ENCODE measurements around the gene CISD2. TPM values are rescaled to one million over a fixed set of nuclear protein-coding genes. Genes with fewer than 3 reads are reported as not detected.

CISD2 gene
- total and polyA plus RNA-seq, 7 donors, result 6.2 to 19.3 (median 12.0) TPM

GRCh38 chr4:102832105-102832504 is 36.7 kb upstream of the CISD2 start:
- intact Hi-C loops (cut with DNase I), result no loop called here
- Histone ChIP-seq H3K4me3 (no peak overlapping the region), H3K27me3 (ENCODE audit: insufficient read depth in 3 of 3, low read length in 2 of 3) (no peaks in the 10 kb centered on the region), H3K9me3 (no peaks in the 10 kb centered on the region), H3K4me1 (peaks cover 22% of the 10 kb centered on the region), H3K36me3 (ENCODE audit: insufficient read depth in 1 of 2, low read depth in 1 of 2) (no peaks in the 10 kb centered on the region), H3K27ac (no peak overlapping the region)
- DNase-seq (no peak), ATAC-seq (no peak)
- WGBS, 3 donors, result 94 to 96% (median 94%) methylated on average over 4 of the region's 4 CpGs
- no peak for TF ChIP-seq CTCF (IDR thresholded peaks at IDR 0.05)

GRCh38 chr4:102832667-102833066 is 36.1 kb upstream of the CISD2 start:
- ATAC-seq, result no peak
- H3K27me3 ChIP-seq (ENCODE audit: insufficient read depth in 3 of 3, low read length in 2 of 3), result no peaks in the 10 kb centered on the region
- intact Hi-C loops (cut with DNase I), result no loop called here
- H3K36me3 ChIP-seq (ENCODE audit: insufficient read depth in 1 of 2, low read depth in 1 of 2), result no peaks in the 10 kb centered on the region
- H3K27ac ChIP-seq, result no peak overlapping the region
- 89 to 95% (median 95%) methylated on average over 1 of the region's 1 CpG for WGBS, 3 donors
- TF ChIP-seq CTCF (IDR thresholded peaks at IDR 0.05), result no peak
- H3K4me3 ChIP-seq, result no peak overlapping the region
- H3K9me3 ChIP-seq, result no peaks in the 10 kb centered on the region
- DNase-seq, result no peak
- peaks cover 22% of the 10 kb centered on the region for H3K4me1 ChIP-seq

- Histone ChIP-seq H3K36me3 (ENCODE audit: insufficient read depth in 1 of 2, low read depth in 1 of 2) (no peaks in the 10 kb centered on the region), H3K4me3 (no peak overlapping the region), H3K27ac (no peak overlapping the region), H3K27me3 (ENCODE audit: insufficient read depth in 3 of 3, low read length in 2 of 3) (no peaks in the 10 kb centered on the region), H3K9me3 (no peaks in the 10 kb centered on the region), H3K4me1 (peaks cover 4% of the 10 kb centered on the region)
- 95 to 100% (median 99%) methylated on average over 1 of the region's 1 CpG for WGBS, 3 donors
- no peak for ATAC-seq
- intact Hi-C loops (cut with DNase I), result no loop called here
- no peak for TF ChIP-seq CTCF (IDR thresholded peaks at IDR 0.05)
- no peak for DNase-seq
These were observed 32.2 kb upstream of the CISD2 start for GRCh38 chr4:102836596-102836995.

DNA sequence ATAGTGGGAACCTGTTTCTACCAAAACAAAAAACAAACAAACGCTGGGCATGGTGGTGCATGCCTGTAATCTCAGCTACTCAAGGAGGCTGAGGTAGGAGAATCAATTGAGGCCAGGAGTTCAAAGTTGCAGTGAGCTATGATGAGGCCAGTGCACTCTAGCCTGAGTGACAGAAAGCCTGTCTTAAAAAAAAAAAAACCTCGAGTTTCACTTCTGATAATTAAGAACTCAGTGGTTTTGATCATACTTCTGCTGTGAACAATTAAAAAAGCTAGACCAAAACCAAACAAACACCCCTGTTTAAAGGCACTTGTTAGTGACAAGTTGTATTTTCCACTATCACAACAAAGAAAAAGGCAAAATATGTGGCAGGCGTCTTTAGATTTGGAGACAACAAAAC is 26.4 kb upstream of the CISD2 start:
- no peaks in the 10 kb centered on the region for H3K4me1 ChIP-seq
- intact Hi-C loops (cut with DNase I), result no loop called here
- no peak for TF ChIP-seq CTCF (IDR thresholded peaks at IDR 0.05)
- H3K4me3 ChIP-seq, result no peak overlapping the region
- peaks cover 0 to 3% of the 10 kb centered on the region in 2 donors for H3K36me3 ChIP-seq (ENCODE audit: insufficient read depth in 1 of 2, low read depth in 1 of 2)
- H3K27me3 ChIP-seq (ENCODE audit: insufficient read depth in 3 of 3, low read length in 2 of 3), result no peaks in the 10 kb centered on the region
- WGBS, 3 donors, result 90 to 94% (median 91%) methylated on average over 3 of the region's 3 CpGs
- ATAC-seq (no peak), DNase-seq (no peak)
- no peaks in the 10 kb centered on the region for H3K9me3 ChIP-seq
- H3K27ac ChIP-seq, result no peak overlapping the region

GRCh38 chr4:102843273-102843672 is 25.5 kb upstream of the CISD2 start:
- intact Hi-C loops (cut with DNase I), result no loop called here

More at GRCh38 chr4:102843273-102843672, 25.5 kb upstream of the CISD2 start:
- ATAC-seq (no peak), DNase-seq (no peak)
- no peak for TF ChIP-seq CTCF (IDR thresholded peaks at IDR 0.05)
- no peaks in the 10 kb centered on the region for H3K27me3 ChIP-seq (ENCODE audit: insufficient read depth in 3 of 3, low read length in 2 of 3)
- no peaks in the 10 kb centered on the region for H3K9me3 ChIP-seq
- no peaks in the 10 kb centered on the region for H3K4me1 ChIP-seq
- no peak overlapping the region for H3K27ac ChIP-seq
- no peak overlapping the region for H3K4me3 ChIP-seq
- peaks cover 0 to 3% of the 10 kb centered on the region in 2 donors for H3K36me3 ChIP-seq (ENCODE audit: insufficient read depth in 1 of 2, low read depth in 1 of 2)

Measured in psoas muscle (tissue), 8 donors.